Frontal cortex (tissue), 4 donors: ENCODE data around the gene NELL1. TPM values are rescaled to one million over a fixed set of nuclear protein-coding genes. Genes with fewer than 3 reads are reported as not detected.

Experiments
- DNase-seq, 2 donors: peaks; one replicate each; pipeline ENCODE4 v3.0.0; 2012; ENCODE audit warnings: low spot score in 2 of 2
- FAIRE-seq: peaks from 2 replicates; lab custom pipeline; 2012; peaks lifted over from hg19 to GRCh38; lab: Jason Lieb, UNC
- small RNA-seq: library from RNA; depleted of rRNA; stranded (forward); fragments of <200 nt; gene quantifications from one replicate; pipeline ENCODE3, GENCODE V24; 2014
- total RNA-seq: library from RNA; depleted of rRNA; stranded (reverse); fragments of >200 nt; gene quantifications from one replicate; pipeline ENCODE4 v1.2.3, GENCODE V29; 2014
- donor health status: control.
- donor health status: control.
- donor health status: control.

The NELL1 gene
- total RNA-seq, 1 donor from 2014 or later, result 65.6 TPM

- FAIRE-seq (no peak), DNase-seq (no peak)
These were observed 895.7 kb downstream of the NELL1 start for GRCh38 chr11:21564833-21565682.

GRCh38 chr11:21566521-21567117 is 897.2 kb downstream of the NELL1 start:
- DNase-seq (no peak), FAIRE-seq (no peak)

- FAIRE-seq (no peak), DNase-seq (no peak)
These were observed 898.4 kb downstream of the NELL1 start for GRCh38 chr11:21567645-21568290.

- FAIRE-seq (no peak), DNase-seq (no peak)
These were observed 902.8 kb downstream of the NELL1 start for GRCh38 chr11:21572210-21572609.

- FAIRE-seq (no peak), DNase-seq (no peak)
These were observed 913.4 kb downstream of the NELL1 start for GRCh38 chr11:21582791-21583190.

- FAIRE-seq (no peak), DNase-seq (no peak)
These were observed 919.4 kb downstream of the NELL1 start for GRCh38 chr11:21588754-21589153.

- no peak for FAIRE-seq
- DNase-seq, result no peak
These were observed 933.3 kb downstream of the NELL1 start for GRCh38 chr11:21602699-21603098.

- no peak for FAIRE-seq
- DNase-seq, result no peak
These were observed 934.5 kb downstream of the NELL1 start for GRCh38 chr11:21603886-21604285.

- FAIRE-seq (no peak), DNase-seq (no peak)
These were observed 935.2 kb downstream of the NELL1 start for GRCh38 chr11:21604564-21604963.

- no peak for FAIRE-seq
- no peak for DNase-seq
These were observed 942.9 kb downstream of the NELL1 start for GRCh38 chr11:21612326-21612725.

GRCh38 chr11:21614961-21615360 is 945.6 kb downstream of the NELL1 start:
- no peak for FAIRE-seq
- no peak for DNase-seq

GRCh38 chr11:21615955-21616371 is 946.6 kb downstream of the NELL1 start:
- no peak for DNase-seq
- no peak for FAIRE-seq

- DNase-seq (no peak), FAIRE-seq (no peak)
These were observed 953.2 kb downstream of the NELL1 start for GRCh38 chr11:21622566-21622965.

- DNase-seq (no peak), FAIRE-seq (no peak)
These were observed 953.6 kb downstream of the NELL1 start for GRCh38 chr11:21622995-21623394.

Small RNA genes within 50 kb of the gene (small RNA-seq; reads per million reads assigned to genes)
- gene RNA5SP336, result 4.5 reads per million, percentile 91 among the genes with 10 or more reads in this experiment
- gene RNA5SP337, result not detected

Other genes with a start within 250 kb of the NELL1 start
- not detected for gene SLC6A5, start 70.0 kb upstream of the NELL1 start, total RNA-seq